Lower leg skin (tissue), 3 donors: ENCODE data around the gene KREMEN1.

Experiments used
- CTCF ChIP-seq, 3 donors: fragments of 450-650 bp; IDR thresholded peaks; one replicate each; pipeline ENCODE4 v1.5.1; 2016; ENCODE audit warnings: antibody characterized with exemption in 3 of 3, mild to moderate bottlenecking in 3 of 3, moderate library complexity in 2 of 3
- POLR2A ChIP-seq, 2 donors: fragments of 450-650 bp; IDR thresholded peaks; one replicate each; pipeline ENCODE4 v1.6.1; 2016 to 2017; ENCODE audit warnings: antibody characterized with exemption in 2 of 2, mild to moderate bottlenecking in 1 of 2, moderate library complexity in 1 of 2

- no peak for TF ChIP-seq CTCF (IDR thresholded peaks at IDR 0.05)
- TF ChIP-seq POLR2A (IDR thresholded peaks at IDR 0.05): no peak
Measured at GRCh38 chr22:29190051-29190450, 117.2 kb downstream of the KREMEN1 start.
